BLaER1 (cell line): ENCODE results near the gene MGLL.

Experiments used
- H3K27ac ChIP-seq: shearing (Covaris generic); formaldehyde crosslinking; 2 replicates; pipeline ENCODE4 v1.8.1; 2022
- H3K27me3 ChIP-seq: shearing (Covaris generic); formaldehyde crosslinking; 2 replicates; pipeline ENCODE4 v1.8.1; 2022
- H3K36me3 ChIP-seq: shearing (Covaris generic); formaldehyde crosslinking; 2 replicates; pipeline ENCODE4 v1.8.1; 2022
- H3K4me1 ChIP-seq: shearing (Covaris generic); formaldehyde crosslinking; 2 replicates; pipeline ENCODE4 v1.8.1; 2022
- H3K4me2 ChIP-seq: shearing (Covaris generic); formaldehyde crosslinking; 2 replicates; pipeline ENCODE4 v1.8.1; 2022
- H3K4me3 ChIP-seq: shearing (Covaris generic); formaldehyde crosslinking; 2 replicates; pipeline ENCODE4 v1.8.1; 2022
- H3K9ac ChIP-seq: shearing (Covaris generic); formaldehyde crosslinking; 2 replicates; pipeline ENCODE4 v1.8.1; 2022
- H3K9me3 ChIP-seq: shearing (Covaris generic); formaldehyde crosslinking; 2 replicates; pipeline ENCODE4 v1.8.1; 2022
- H4K20me1 ChIP-seq: shearing (Covaris generic); formaldehyde crosslinking; 2 replicates; pipeline ENCODE4 v1.8.1; 2022
- Cebpa-rat ChIP-seq: shearing (Covaris generic); IDR thresholded peaks from 2 replicates; pipeline ENCODE4 v1.8.1; 2022

Gene MGLL

DNA sequence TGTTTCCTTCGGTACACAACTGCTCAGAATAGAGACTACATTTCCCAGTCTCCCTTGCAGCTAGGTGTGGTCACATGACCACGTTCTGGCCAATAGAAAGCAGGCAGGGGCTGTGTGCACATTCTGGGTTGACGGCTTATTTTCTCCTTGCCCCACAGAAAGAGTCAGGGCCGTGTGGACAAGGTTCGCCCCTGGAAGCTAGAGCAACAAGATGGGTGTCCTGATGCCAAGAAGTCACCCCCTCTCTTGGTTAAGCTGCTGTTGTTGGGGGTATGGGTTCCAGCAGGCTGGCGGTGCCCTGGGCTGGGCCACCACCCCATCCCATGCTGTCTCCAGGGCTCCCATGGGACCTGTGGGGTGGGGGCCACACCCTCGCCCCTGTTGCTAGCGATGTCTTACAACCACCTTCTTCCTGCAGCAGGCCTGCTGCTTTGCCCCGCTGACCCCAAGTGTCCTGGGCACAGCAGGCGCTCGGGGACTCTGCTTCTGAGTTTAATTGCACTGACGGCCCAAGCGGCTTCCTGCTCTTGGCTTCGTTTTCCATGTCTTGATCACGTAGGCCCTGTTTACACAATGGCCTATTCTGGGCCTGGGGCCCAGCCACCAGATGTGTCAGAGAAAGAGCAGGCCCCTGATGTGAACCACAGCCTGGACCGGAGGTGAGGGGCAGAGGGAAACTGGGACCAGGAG lies 124.6 kb downstream of the MGLL start:
- Histone ChIP-seq H3K4me1 (peaks cover 67% of the 10 kb centered on the region), H4K20me1 (no peaks in the 10 kb centered on the region), H3K27me3 (no peaks in the 10 kb centered on the region), H3K27ac (peak overlapping the region; percentile 65), H3K36me3 (no peaks in the 10 kb centered on the region), H3K9me3 (no peaks in the 10 kb centered on the region), H3K4me3 (peak overlapping the region; percentile 58), H3K9ac (peak overlapping the region; percentile 25), H3K4me2 (peak overlapping the region; percentile 89)
- TF ChIP-seq Cebpa-rat = no peak

DNA sequence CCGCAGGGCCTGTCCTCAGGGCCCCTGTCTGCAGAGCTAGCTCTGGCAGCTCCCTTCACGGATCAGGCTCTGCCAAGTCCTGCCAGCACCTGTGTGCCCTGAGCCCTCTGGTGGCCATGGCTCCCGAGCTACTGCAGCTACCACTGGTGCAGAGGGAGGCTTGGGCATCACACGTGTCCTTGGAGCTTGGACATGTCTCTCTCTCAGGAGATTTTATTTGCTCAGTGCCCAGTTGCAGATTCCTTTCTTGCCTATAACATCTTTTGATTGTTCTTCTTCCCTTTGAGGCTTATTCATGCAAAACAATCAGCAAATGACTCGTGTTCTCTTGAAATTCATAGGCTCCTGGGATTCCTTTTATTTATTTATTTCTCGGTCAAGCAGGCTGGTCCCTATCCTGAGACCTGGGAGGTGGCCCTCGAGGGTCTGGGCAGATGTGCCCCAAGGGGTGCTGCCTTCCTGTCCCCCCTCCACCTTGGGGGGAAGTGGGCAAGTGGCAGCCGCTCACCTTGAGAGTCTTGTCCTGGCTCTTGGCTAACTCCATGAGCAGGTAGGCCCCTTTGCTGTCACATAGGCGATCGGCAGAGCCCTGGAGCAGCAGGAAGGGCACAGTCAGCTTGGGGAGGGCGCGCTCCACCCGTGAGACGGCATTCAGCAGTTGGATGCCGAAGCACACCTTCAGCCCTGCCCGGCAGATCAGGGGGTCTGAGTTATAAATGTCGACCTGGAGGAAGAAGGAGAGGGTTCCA lies 127.7 kb downstream of the MGLL start:
- no peaks in the 10 kb centered on the region for H3K36me3 ChIP-seq
- H3K4me1 ChIP-seq = peaks cover 85% of the 10 kb centered on the region
- H3K4me2 ChIP-seq = no peak overlapping the region
- H3K9me3 ChIP-seq = no peaks in the 10 kb centered on the region
- no peak overlapping the region for H3K9ac ChIP-seq
- no peak for TF ChIP-seq Cebpa-rat
- H3K27ac ChIP-seq = no peak overlapping the region
- no peak overlapping the region for H3K4me3 ChIP-seq
- no peaks in the 10 kb centered on the region for H3K27me3 ChIP-seq
- H4K20me1 ChIP-seq = no peaks in the 10 kb centered on the region

DNA sequence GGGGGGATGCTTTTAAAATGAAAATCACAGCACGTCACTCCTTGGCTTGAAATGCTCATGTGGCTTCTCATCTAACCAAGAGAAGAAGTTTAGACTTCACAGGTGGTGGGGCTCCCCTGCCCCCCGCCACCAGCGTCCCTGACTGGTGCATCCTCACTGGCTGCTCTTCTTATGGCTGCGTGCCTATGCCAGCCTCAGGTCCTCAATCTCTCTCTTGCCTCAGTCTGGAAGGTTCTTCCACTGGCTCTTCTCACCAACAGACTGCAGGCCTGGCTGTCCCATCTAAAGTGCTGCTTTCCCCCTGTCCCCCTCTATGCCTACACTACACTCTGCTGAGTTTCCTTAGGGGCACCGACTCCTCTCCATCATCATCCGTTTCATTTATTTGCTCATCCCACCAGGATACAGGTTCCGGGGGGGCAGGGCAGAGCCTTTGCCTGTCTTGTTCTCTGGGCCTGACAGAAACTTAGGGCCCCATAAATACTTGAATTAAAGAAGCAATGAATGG lies 128.9 kb downstream of the MGLL start:
- no peaks in the 10 kb centered on the region for H4K20me1 ChIP-seq
- peaks cover 83% of the 10 kb centered on the region for H3K4me1 ChIP-seq
- no peaks in the 10 kb centered on the region for H3K27me3 ChIP-seq
- peak overlapping the region; percentile 94; the same call in 1 of the 2 replicates for H3K4me2 ChIP-seq
- no peak overlapping the region for H3K4me3 ChIP-seq
- TF ChIP-seq Cebpa-rat = no peak
- H3K9me3 ChIP-seq = no peaks in the 10 kb centered on the region
- H3K36me3 ChIP-seq = no peaks in the 10 kb centered on the region
- H3K9ac ChIP-seq = no peak overlapping the region
- no peak overlapping the region for H3K27ac ChIP-seq

DNA sequence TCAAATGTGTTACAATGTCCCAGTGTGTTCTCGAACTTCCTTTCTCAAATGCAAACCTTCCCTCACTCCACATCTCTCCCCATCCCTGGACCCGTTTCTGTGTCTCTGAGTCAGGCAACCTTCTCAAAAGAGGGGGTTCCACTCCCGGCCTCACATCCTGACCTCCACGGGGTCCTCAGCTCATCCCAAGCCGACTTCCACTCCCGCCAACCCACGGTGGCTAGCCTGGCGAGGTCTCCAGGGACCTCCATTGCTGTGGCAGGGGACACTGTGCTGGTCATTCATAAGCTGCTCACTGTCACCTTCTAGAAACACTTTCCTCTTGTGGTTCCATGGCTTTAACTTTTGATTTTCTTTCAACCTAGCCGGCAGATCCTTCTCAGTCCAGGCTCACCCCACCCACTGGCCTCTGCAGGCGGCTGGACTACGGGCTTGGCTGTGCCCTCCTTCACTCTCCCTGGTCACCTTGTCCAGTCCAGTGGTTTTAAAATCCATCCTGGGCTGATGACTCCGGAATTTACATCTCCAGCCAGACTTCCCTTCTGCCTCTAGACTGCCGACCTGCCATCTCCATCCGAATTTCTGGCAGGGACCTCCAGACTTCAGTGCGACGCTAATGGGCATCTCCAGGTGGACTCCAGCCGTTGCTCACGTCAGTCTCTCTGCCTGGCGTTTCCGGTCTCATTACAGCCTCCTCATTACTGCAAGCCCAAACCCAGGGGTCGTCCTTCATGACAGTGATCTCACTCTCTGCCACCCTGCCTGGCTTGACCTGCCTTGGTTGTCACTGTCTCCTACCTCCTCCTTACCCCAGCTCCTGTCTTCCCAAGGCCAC lies 129.6 kb downstream of the MGLL start:
- no peak overlapping the region for H3K27ac ChIP-seq
- TF ChIP-seq Cebpa-rat = no peak
- peak overlapping the region; percentile 94 for H3K4me2 ChIP-seq
- no peak overlapping the region for H3K4me3 ChIP-seq
- no peak overlapping the region for H3K9ac ChIP-seq
- no peaks in the 10 kb centered on the region for H3K27me3 ChIP-seq
- no peaks in the 10 kb centered on the region for H3K36me3 ChIP-seq
- no peaks in the 10 kb centered on the region for H4K20me1 ChIP-seq
- peaks cover 76% of the 10 kb centered on the region for H3K4me1 ChIP-seq
- no peaks in the 10 kb centered on the region for H3K9me3 ChIP-seq

DNA sequence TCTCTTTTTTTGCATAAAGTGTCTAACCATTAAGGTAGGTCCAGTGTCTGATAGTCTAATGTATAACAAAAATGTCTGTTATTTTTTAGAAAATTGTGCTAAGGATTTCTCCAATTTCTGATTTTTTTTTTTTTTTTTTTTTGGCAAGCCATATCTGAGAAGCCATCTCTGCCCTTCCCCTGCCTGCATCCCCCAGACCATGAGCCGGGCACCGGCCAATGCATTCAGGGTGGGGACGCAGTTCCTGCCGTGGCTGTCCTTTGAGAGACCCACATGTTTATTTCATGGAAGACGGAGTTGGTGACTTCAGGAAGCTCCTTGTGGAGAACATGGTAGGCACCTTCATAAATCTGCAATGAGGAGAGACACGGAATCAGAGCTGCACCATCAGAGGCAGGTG lies 130.3 kb downstream of the MGLL start:
- Histone ChIP-seq H4K20me1 (no peaks in the 10 kb centered on the region), H3K36me3 (no peaks in the 10 kb centered on the region), H3K9me3 (no peaks in the 10 kb centered on the region), H3K27ac (no peak overlapping the region), H3K4me3 (no peak overlapping the region), H3K4me2 (peak overlapping the region; percentile 94), H3K9ac (no peak overlapping the region), H3K4me1 (peaks cover 69% of the 10 kb centered on the region), H3K27me3 (no peaks in the 10 kb centered on the region)
- no peak for TF ChIP-seq Cebpa-rat

DNA sequence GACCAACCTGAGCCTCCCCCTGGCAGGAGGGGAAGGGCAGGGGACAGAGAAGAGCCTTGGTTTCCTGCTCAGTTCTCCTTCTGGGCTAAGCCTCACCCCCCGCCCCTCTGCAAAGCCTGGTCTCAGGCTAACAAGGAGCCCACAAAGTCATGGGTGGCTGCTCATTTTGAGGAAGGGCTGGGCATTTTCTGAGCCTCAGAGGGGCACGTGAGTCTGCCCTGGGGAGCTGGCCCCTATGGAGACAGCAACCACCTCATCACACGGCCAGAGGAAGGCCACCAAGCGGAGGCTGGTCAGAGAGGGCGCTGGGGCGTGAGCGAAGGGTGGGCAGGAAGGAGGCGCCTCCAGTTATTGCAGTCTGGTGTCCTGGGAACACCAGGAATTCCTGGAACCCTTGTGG lies 130.8 kb downstream of the MGLL start:
- Histone ChIP-seq H3K27ac (peak overlapping the region; percentile 78; the same call in 1 of the 2 replicates), H3K4me1 (peaks cover 64% of the 10 kb centered on the region), H3K27me3 (no peaks in the 10 kb centered on the region), H3K9me3 (no peaks in the 10 kb centered on the region), H3K4me3 (no peak overlapping the region), H3K9ac (peak overlapping the region; percentile 61), H4K20me1 (no peaks in the 10 kb centered on the region), H3K36me3 (no peaks in the 10 kb centered on the region), H3K4me2 (peak overlapping the region; percentile 94)
- TF ChIP-seq Cebpa-rat = no peak

DNA sequence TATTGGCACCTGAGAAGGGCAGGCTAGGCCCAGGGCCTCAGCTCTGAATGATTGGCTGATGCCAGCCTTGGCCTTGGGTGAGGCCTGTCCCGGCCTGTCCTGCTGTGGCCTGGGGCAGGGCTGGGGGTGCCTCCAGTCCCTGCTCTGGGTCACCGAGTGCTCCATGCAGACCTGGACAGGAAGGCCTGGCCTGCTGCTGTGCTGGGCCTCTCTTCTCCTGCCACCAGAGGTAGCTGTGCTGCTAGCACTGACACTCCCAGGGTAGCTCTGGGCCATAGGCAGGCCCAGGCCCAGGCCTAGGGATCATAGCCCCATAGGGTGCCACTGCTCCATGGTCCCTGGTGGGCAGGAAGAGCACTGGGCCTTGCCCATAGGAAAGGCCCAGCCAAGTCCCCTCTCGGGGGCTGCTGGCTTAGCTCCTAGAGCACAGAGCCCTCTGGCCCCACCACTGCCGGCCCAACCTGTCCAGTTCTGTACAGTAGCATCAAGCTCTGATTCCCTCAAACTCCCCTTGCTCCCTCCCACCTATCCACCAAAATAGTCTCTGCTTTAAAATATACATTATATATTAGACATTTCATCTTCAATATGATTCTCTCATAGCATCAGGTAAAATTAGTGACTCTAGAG lies 131.4 kb downstream of the MGLL start:
- Histone ChIP-seq H3K36me3 (no peaks in the 10 kb centered on the region), H3K9me3 (no peaks in the 10 kb centered on the region), H3K4me3 (no peak overlapping the region), H3K27ac (peak overlapping the region; percentile 78), H3K4me1 (peaks cover 59% of the 10 kb centered on the region), H4K20me1 (no peaks in the 10 kb centered on the region), H3K4me2 (peak overlapping the region; percentile 94), H3K9ac (peak overlapping the region; percentile 61), H3K27me3 (no peaks in the 10 kb centered on the region)
- TF ChIP-seq Cebpa-rat = no peak

DNA sequence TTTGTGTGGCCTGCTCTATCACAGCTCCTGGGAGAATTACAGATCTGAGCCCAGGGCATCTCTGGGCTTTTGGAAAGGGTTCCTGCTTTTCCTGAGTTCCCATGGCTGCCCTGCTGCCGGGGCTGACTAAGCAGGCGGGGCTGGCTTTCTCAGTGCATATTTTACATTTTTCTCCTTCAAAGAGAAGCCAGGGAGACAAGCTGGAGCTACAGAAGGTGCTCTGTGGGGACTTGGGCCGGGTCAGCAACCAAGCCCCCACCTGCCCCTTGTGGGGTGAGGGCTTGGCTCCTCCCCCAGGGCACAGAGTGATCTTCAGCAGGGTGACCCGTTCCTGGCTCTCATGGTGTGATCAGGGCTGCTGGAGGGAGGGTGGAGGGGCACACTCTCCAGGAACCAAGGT lies 132.2 kb downstream of the MGLL start:
- Histone ChIP-seq H3K4me1 (peaks cover 62% of the 10 kb centered on the region), H3K9ac (peak overlapping the region; percentile 61; the same call in 1 of the 2 replicates), H3K27me3 (no peaks in the 10 kb centered on the region), H3K4me2 (peak overlapping the region; percentile 94), H3K4me3 (no peak overlapping the region), H3K27ac (peak overlapping the region; percentile 78), H3K36me3 (no peaks in the 10 kb centered on the region), H4K20me1 (no peaks in the 10 kb centered on the region), H3K9me3 (no peaks in the 10 kb centered on the region)
- TF ChIP-seq Cebpa-rat = no peak

DNA sequence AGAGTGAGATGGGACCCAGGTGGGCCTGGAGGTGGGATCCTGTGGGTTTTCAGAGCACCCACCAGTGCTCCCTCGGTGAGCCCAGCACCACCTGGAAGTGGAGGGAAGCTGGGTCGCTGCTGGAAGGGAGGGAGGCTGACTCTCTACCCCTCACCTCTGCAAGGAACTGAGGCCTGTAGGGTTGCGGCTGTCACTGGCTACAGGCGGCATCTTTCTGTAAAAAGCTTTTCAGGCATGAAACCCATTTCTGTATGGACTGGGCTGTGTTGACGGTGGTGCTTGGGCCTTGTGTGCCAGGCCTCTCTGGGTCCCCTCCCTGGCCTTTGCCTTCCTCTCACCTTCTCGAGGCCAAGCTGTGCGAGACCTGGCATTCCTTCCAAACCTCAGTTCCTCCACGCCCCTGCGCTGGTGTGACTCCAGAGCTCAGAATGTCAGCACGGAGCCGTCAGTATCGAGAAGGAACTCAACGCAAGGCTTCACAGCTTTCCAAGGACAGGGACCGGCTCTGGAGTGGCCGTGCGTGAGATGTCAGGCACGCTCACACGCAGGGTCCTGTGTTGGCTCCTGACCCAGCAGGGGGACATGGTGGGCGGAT lies 133.0 kb downstream of the MGLL start:
- Histone ChIP-seq H3K4me2 (no peak overlapping the region; the same call in 1 of the 2 replicates), H3K27ac (no peak overlapping the region), H3K9ac (no peak overlapping the region)

More for the DNA sequence above, 133.0 kb downstream of the MGLL start:
- H3K36me3 ChIP-seq = no peaks in the 10 kb centered on the region
- no peak overlapping the region for H3K4me3 ChIP-seq
- peaks cover 65% of the 10 kb centered on the region for H3K4me1 ChIP-seq
- H3K27me3 ChIP-seq = no peaks in the 10 kb centered on the region
- TF ChIP-seq Cebpa-rat = no peak
- H4K20me1 ChIP-seq = no peaks in the 10 kb centered on the region
- no peaks in the 10 kb centered on the region for H3K9me3 ChIP-seq
